HG03442 (cell line): ENCODE measurements around the gene TSPAN13.
A peak's percentile ranks its signal among the peaks of the same experiment; 100 is the strongest.
"Not testable (repeated sequence)": the region's sequence is repeated elsewhere in the genome, so short reads cannot be mapped to it uniquely, and the experiment has no call there.

Experiments used
- ATAC-seq: cut with Tn5 transposase; IDR thresholded peaks from one replicate; pipeline ENCODE4 v1.9.1; 2021; ENCODE audit warnings: mild to moderate bottlenecking, moderate library complexity; ENCODE audit not compliant: unreplicated experiment

TSPAN13 gene

DNA sequence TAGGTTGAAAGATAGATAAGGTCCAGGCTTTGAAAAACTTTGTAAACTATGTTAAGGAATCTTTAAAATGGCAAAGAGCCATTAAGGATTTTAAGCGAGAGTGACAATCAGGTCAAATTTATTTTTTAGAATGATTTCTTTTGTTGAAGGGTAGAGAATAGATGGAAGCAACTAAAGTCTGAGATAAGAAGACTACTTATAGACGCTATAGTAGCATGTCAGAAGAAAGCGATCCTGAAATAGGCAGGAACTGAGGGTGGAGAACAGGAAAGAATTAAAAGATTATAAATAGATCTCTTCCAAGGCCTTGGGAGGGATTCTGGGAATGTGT is 13.0 kb upstream of the TSPAN13 start:
- no peak for ATAC-seq

DNA sequence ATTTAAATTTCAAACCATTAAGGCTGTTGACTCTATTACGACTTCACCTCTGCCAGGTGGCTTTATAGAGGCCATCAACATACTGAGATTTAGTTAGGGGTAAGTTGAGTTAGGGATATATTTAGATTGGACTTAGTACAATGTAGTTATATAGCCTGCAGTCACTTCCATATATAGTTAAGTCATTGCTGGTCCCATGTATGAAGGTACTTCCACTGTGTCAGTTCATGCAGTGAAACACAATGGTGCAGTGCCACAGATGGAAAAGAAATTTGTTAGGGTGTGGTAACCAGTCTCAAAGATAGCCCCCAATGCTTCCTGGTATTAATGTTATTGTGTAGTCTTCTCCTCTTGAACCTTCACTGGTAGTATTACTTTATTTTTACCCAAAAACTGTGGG is 12.6 kb upstream of the TSPAN13 start:
- ATAC-seq, result no peak

DNA sequence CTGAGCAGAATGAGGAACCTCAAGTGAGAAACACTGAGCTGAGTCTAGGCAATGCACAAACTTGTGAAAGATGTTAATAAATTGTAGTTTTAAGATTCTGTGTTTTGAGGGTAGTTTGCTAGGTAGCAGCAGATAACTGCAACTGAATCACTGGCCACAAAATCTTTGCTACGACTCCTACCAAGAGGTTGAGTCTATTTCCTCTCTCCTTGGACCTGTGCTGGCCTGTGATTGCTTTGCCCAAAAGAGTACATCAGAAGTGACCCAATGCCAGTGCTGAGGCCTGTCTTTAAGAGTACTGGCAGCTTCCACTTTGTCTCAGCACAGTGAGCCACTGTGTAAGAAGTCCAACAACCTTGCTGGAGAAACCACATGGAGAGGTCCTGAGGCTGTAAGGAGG is 11.9 kb upstream of the TSPAN13 start:
- no peak for ATAC-seq

DNA sequence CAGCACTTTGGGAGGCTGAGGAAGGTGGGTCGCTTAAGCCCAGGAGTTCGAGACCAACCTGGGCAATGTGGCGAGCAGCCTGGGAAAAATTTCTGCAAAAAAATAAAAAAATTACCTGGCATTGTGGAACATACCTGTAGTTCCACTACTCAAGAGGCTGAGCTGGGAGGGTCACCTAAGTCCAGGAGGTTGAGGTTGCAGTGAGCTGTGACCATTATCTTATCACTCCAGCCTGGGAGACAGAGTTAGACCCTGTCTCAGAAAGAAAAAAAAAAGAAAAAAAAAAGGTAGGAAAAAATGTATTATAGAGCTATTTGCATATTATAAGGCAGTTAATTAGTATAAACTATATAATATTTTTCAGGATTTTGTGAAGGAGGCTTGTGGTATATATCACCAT is 11.0 kb upstream of the TSPAN13 start:
- ATAC-seq, result no peak

DNA sequence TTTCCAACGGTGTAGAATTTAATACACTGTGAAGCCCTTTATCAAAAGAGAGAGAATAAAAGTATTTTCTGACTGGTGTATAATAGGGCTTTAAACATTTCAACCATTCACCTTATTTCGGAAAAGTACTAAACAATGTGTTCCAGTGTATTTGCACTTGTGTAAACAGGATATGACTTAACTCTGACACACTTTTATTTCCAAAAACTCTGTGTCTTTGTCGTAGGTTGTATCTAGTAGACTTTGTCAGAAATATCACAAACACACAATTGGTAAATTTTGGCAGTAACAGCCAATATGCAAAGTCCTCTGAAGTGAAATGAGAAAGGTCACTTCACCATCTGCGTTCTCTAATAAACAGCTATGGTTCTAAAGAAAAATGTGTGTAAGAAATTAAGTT is 10.3 kb upstream of the TSPAN13 start:
- no peak for ATAC-seq

DNA sequence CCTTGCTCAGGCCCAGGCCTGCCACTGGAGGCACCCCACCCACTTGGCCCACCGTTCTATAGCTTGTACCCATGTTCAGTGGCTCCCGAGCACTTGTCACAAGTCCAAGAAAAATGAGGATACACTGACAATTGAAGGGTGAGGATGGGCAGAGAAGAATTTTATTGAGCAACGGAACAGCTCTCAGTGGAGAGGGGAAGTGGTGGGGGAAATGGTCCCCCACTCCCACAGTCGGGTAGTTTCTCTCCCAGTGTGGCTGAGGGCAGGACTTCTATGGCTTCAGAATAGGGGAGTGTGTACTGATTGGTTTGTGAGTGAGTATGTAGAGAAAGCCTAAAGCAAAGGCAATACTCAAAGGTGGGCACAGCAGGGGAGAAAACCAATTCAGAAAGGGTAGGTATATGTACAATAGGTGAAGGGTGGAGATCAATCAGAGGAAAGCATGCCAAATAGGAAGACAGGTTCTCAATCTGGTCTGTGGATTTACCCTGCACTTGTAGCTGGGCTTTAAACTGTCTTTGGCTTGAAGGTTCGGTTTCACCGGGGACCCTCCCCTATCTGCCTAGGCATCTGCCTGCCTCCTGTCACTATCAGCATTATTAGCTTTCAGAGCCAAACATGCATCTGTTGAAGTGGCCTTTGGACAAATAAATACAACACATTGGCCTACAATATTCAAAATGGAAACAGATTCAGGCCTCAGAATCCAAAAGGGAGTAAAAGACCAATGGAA is 8.9 kb upstream of the TSPAN13 start:
- no peak for ATAC-seq

DNA sequence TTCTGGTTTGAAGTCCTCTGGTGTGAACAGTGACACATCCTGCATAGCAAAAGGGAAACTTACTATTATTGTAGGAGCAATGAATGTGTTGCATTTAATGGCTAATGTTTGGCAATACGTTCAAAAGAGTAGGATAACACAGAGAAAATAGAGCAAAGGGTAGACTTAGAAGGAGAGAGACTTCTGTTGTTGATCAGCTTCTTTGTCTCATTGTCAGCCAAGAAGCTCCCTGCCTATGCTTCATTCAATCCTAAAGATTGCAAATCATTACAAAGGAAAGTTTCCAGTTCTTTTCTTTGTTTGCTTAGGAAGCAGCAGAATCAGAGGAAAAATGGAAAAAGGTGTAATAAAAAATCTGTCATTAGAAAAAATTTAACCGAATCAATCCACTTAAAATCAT is 7.9 kb upstream of the TSPAN13 start:
- no peak for ATAC-seq

DNA sequence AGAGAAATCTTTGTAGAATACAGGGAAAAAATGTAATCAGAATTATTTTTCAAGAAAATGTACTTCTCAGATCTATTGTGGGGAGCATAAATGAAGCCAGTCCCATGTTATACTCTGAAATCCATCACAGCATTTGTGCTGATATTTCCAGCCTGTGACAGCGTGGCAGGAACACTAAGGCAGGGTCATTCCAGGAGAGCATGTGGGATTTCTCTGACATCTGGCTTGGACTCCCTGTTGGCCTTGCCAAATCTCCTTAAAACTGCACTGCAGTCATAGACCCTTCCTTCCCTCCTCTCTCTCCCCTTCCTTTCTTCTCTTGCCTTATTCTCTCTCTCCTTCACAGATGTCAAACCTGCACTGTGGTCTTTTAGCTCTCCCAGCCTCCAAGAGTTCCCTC is 6.5 kb upstream of the TSPAN13 start:
- no peak for ATAC-seq

DNA sequence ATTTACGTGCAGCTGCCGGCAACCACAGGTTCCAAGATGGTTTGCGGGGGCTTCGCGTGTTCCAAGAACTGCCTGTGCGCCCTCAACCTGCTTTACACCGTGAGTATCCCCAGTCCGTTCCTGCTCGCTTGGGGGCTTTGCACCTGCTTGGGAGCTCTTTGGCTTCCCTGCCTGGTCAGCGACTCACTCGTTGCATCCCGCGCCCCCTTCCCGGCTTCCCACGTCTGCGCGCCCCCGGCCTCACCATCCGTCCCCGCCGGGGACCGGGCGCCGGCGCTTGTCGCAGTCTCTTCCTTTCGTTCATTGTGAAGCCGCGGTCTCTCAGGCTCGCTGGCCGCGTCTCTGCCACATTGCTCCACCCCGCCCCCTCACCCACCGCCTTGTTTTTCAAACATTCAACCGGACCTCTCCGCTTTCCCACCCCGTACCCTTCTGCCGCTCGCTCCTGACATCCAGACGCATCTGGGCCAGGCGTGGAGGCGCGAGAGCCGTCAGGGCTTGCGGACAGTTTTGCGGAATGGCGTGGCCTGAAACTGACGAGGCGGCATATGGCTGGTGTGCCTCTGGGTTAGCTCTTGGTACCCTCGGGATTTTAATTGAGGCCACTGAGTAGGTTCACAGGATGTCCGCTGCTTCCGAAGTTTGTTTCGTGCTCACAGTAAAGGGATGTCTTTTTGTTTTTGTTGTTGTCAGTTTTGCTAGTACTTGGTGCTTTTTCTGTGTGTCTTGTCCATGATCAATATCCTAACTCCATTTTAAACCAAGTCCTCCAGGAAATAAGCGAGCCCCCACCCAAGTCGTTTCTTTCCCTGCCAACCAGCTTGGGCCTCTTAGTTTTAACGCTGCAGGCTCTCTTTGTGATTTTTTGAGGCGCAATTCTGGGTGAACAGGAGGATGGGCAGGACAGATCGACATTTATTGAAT is 639 bp downstream of the TSPAN13 start:
- peak; percentile 18 for ATAC-seq

DNA sequence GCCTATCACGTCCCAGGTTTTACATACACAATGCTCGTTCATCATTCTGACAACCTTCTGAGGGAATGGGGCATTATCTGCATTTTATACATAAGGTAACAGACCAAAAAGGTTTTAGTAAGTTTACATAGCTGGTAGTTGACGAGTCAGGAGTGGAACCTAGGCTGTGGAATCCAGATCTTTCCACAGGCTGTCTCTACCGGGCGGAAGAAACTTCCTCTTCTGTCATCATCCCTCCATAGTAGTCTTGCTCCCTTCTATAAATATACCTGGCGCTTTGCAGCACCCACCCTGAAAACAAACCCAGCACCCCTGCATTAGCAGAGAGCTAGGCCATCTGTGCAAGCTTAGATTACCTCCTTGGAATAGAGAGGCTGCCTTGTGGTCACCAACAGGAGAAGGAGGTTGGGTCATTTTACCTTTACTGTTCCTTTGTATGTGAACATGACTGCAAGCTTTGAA is 1.3 kb downstream of the TSPAN13 start:
- no peak for ATAC-seq

DNA sequence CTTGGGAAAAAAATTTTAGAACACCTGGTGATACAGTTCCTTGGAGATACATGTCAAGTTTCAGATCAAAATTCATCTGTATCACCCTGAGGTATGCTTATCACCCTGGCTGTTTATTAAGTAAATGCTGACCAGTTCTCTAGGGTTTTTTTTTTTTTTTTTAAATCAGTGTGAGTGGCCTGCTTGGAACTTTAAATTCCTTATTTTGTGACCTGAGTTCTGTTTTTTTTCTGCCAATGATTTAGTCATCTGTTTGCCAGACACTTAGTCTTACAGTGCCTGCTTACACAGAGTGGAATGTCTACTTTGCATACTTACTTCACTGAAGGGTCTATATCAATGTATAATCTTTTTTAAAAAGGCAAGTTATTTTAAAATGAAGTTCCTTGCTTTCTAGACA is 1.8 kb downstream of the TSPAN13 start:
- no peak for ATAC-seq

DNA sequence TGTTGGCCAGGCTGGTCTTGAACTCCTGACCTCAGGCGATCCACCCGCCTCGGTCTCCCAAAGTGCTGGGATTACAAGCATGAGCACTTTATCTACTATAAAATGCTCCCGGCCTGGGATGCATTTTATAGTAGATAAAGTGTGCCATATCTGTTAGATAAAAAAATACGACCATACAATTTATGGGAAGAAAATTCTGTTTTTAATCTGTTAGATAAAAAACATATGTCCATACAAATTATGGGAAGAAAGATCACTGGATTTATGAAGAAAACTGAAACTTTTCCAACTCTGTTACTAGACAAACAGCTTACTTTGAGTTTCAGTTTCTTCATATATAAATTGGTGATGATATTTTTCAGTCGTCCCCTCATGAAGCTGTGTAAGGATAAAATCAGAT is 4.5 kb downstream of the TSPAN13 start:
- ATAC-seq, result no peak

DNA sequence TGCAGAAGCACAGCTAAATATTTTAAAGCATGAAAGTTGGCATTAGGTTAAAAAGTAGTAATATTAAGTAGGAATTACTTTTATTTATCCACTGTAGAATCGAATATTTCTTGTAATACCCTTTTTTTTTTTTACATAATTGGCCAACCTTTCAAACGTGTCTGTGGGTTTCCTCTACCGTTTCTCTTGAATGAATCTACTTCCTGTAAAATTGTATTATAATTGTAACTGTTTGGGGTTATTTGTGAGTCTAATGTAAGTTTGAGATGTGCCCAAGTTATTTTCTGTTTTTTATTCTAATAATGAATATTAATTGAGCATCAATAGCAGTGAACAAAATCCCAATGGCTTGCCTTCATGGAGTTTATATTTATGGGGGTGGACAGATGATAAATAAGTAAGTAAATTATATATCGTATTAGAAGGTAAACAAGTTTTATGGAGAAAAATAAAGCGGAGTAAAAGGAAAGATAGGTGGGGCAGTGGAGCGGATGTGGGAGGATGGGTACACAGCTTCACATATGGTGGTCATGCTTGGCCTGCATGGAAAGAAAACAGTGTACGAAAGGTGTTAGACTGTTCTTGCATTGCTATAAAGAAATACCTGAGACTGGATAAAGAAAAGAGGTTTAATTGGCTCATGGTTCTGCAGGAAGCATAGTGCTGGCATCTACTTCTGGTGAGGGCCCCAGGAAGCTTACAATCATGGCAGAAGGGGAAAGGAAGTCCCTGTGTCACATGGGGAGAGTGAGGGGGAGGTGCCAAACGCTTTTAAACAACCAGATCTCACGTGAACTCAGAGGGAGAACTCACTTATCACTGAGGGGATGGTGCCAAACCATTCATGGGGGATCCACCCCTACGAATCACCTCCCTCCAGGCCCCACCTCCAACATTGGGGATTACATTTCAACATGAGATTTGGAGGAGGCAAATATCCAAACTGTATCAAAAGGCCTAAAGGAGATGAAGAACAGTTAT is 5.4 kb downstream of the TSPAN13 start:
- no peak for ATAC-seq

DNA sequence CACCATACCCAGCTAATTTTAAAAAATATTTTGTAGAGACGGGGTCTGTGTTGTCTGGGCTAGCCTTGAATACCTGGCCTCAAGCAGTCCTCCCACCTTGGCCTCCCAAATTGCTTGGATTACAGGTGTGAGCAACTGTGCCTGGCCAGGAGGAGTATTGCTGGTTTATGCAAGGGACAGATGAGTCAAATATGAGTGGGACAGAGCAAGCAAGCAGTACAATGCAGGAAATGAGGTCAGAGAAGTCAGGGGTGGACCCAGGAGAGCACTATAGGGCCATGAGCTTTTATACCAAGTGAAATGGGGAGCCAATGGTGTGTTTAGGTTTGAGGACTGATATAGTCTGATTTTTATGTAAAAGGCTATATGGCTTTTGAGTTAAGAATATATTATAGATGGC is 6.3 kb downstream of the TSPAN13 start:
- ATAC-seq, result no peak

DNA sequence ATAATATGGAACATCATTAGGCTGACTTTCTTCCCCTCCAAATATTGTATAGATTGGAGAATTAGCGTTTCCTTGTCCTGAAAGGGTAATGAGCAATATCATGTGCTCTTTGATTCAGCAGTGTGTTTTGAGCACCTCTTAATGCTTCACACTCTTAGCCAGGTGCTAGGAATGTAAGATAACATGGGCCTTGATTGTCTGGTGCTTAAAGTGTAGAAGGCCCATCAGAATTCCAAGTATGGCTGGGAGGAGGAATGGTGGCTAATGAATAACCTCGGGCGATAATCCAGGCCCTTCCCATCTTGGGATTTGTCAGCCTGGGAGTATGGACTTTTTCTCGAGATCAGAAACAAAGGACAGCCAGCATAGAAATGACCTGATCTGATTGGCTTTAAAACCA is 8.6 kb downstream of the TSPAN13 start:
- ATAC-seq, result no peak

DNA sequence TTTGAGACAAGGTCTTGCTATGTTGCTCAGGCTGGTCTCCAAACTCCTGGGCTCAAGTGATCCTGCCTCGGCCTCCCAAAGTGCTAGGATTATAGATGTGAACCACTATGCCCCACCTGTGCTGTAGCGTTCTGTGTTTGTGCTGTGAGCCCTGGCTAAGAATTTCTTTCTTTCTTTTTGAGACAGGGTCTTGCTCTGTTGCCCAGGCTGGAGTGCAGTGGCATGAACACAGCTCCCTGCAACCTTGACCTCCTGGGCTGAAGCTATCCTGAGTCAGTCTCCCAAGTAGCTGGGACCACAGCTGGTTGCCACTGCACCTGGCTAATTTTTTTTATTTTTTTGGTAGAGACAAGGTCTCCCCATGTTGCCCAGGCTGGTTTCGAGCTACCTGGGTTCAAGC is 11.4 kb downstream of the TSPAN13 start:
- no peak for ATAC-seq

DNA sequence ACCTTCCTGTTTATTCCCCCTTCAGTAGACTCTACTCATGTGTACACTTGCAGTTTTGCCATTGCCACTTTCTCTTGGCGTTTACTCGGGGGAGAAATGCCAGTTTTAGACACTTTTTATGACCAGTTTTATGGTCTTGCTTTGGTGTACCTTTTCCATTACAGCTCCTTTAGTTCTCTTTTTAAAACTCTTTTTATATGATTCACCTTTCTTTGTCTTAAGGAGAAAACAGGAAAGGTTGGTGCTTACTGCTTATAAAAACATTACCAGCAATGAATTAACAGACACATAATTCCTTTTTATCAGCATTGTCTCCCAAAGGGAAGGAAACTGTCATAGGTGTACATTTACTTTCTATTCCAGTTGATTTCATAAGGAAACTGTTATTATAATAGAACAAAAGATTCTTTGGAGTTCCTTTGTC is 11.9 kb downstream of the TSPAN13 start:
- no peak for ATAC-seq

DNA sequence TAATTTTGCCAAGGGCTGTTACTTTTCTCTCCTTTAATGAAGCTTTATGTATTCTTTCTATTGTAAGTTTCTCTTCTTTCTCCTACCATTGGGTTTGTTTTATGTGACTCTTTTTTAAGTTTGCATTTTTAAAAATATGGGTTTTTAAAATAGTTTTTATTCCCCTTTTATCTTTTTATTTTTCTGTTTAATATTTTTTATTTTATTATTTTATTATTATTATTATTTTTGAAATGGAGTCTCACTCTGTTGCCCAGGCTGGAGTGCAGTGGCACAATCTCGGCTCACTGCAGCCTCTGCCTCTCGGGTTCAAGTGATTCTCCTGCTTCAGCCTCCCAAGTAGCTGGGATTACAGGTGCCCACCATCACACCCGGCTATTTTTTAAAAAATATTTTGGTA is 16.4 kb downstream of the TSPAN13 start:
- ATAC-seq, result not testable (repeated sequence)

DNA sequence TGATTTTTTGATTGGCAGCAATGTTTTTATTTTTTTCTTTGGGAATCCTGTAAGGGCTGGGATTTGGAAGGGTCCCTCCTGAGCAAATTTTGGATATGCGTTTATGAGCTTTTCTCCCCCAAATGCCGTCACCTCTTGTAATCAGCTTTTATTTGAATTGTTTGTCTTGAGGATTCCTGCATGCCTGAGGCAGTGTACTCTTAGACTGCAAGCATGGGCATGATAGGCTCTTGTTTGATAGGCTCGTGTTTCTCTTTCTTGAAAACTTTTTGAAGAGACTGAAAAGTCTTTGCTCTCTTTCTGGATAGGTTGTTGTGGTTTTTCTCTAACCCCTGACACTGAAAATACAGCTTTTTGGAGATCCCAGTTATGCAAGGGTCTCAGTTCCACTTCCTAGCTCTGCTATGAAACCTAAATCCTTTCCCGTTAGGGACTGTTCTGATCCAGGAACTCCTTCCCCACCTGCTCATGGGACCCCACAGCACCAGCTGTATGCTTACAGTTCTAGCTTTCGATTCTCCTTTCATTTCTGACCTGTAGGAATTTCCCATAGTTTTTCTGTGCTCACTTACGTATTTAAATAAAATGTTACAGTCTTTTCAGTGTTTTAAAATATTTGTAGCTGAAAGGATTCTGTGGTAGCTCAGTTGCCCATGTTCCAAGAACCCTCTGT is 17.2 kb downstream of the TSPAN13 start:
- ATAC-seq, result no peak

DNA sequence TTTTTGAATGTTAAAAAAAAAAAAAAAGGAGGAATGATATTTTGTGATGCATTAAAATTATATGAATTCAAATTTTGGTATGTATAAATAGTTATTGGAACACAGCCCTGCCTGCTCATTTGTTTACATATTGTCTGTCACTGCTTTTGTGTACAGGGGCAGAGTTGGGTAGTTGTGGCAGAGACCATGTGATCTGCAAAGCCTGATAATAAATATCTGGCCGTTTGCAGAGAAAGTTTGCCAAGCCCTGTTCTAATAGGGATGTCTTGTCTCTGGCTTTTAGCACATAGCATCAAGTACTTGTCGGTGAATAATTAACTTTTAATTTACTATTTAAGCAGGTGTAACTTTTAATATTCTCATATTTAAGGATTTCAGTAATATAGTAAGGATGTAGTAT is 19.8 kb downstream of the TSPAN13 start:
- ATAC-seq, result no peak

DNA sequence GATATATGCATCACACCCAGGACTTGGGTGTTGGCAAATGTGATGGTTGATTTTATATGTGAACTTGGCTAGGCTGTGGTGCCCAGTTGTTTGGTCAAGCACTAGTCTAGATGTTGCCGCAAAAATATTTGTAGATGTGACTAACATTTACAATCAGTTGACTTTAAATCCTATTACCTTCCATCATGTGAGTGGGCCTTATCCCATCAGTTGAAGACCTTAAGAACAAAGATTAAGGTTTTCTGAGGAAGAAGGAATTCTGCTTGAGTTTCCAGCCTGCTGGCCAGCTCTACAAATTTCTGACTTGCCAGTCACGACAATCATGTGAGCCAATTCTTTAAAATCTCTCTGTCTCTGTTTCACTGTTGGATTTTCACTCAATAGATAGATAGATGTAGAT is 20.3 kb downstream of the TSPAN13 start:
- ATAC-seq, result no peak
